CD14-positive monocyte (primary cell): ENCODE data around the gene AIFM3. TPM values are rescaled to one million over a fixed set of nuclear protein-coding genes. Genes with fewer than 3 reads are reported as not detected.

Source experiments
- DNase-seq, 3 donors: peaks; one replicate each; pipeline ENCODE4 v3.0.0-alpha.2; 2011 to 2022
- H2AFZ ChIP-seq: 2 replicates; pipeline ENCODE4 v1.6.0; 2012; ENCODE audit warnings: mild to moderate bottlenecking, low read depth, low read length, inconsistent platforms; ENCODE audit not compliant: insufficient read depth, poor library complexity, severe bottlenecking
- H3K27ac ChIP-seq, 2 donors: 1 replicate in 1 of 2; 2 replicates in 1 of 2; pipeline ENCODE4 v1.5.1; 2012 to 2013; ENCODE audit warnings: low read length in 2 of 2, control low read depth in 1 of 2, inconsistent platforms in 1 of 2, low read depth in 1 of 2, mild to moderate bottlenecking in 1 of 2
- H3K27me3 ChIP-seq, 2 donors: one replicate each; pipeline versions ENCODE4 v1.6.0 to v1.6.1; 2011 to 2013; ENCODE audit warnings: low read length in 2 of 2; ENCODE audit not compliant: control insufficient read depth in 2 of 2, insufficient read depth in 2 of 2
- H3K36me3 ChIP-seq, 2 donors: replicated peaks in 1 of 2; 1 replicate in 1 of 2; 2 replicates in 1 of 2; pipeline versions ENCODE4 v1.5.1 to v1.6.1; 2012 to 2013; ENCODE audit warnings: low read length in 2 of 2, control low read depth in 1 of 2, inconsistent platforms in 1 of 2, mild to moderate bottlenecking in 1 of 2; ENCODE audit not compliant: insufficient read depth in 2 of 2, control insufficient read depth in 1 of 2
- H3K4me1 ChIP-seq, 2 donors: 1 replicate in 1 of 2; 2 replicates in 1 of 2; pipeline versions ENCODE4 v1.5.1 to v1.6.1; 2012 to 2013; ENCODE audit warnings: low read length in 2 of 2, control low read depth in 1 of 2, inconsistent platforms in 1 of 2, mild to moderate bottlenecking in 1 of 2, moderate library complexity in 1 of 2; ENCODE audit not compliant: insufficient read depth in 2 of 2, control insufficient read depth in 1 of 2
- H3K4me2 ChIP-seq: replicated peaks from 2 replicates; pipeline ENCODE3; 2012; ENCODE audit warnings: low read length, moderate library complexity, mild to moderate bottlenecking; ENCODE audit not compliant: poor library complexity, severe bottlenecking; ENCODE audit errors: extremely low read depth
- H3K4me3 ChIP-seq, 3 experiments: fragments of 200-600 bp in 1 of 3; sonication (generic) in 1 of 3; replicated peaks in 1 of 3; 1 replicate in 2 of 3; 2 replicates in 1 of 3; pipeline ENCODE4 v1.5.1; 2011 to 2013; ENCODE audit warnings: low read length in 3 of 3, mild to moderate bottlenecking in 3 of 3, control low read depth in 2 of 3, low read depth in 2 of 3, inconsistent platforms in 1 of 3, moderate library complexity in 1 of 3
- H3K79me2 ChIP-seq: 2 replicates; pipeline ENCODE4 v1.6.0; 2012; ENCODE audit warnings: mild to moderate bottlenecking, control low read depth, inconsistent platforms, low read length, moderate library complexity; ENCODE audit not compliant: insufficient read depth
- H3K9ac ChIP-seq: 2 replicates; pipeline ENCODE4 v1.6.0; 2017; ENCODE audit warnings: low read length, mild to moderate bottlenecking; ENCODE audit not compliant: insufficient read depth, poor library complexity, severe bottlenecking
- H3K9me3 ChIP-seq, 2 donors: replicated peaks in 1 of 2; 1 replicate in 1 of 2; 2 replicates in 1 of 2; pipeline versions ENCODE4 v1.5.1 to v1.6.1; 2012 to 2013; ENCODE audit warnings: low read length in 2 of 2, control low read depth in 1 of 2; ENCODE audit not compliant: control insufficient read depth in 1 of 2, insufficient read depth in 1 of 2
- H4K20me1 ChIP-seq: 2 replicates; pipeline ENCODE4 v1.6.0; 2012; ENCODE audit warnings: mild to moderate bottlenecking, low read length, control low read depth, moderate library complexity; ENCODE audit not compliant: insufficient read depth
- H3K27ac Mint-ChIP-seq, 7 donors: one replicate each; pipeline ENCODE4 v1.8.0; 2020; ENCODE audit warnings: mild to moderate bottlenecking in 7 of 7, mixed read lengths in 7 of 7, moderate library complexity in 6 of 7, inconsistent platforms in 2 of 7
- H3K27me3 Mint-ChIP-seq, 3 donors: one replicate each; pipeline ENCODE4 v1.8.0; 2021 to 2022; ENCODE audit warnings: low read depth in 3 of 3, mild to moderate bottlenecking in 3 of 3, mixed read lengths in 3 of 3, moderate library complexity in 3 of 3, inconsistent platforms in 1 of 3
- H3K36me3 Mint-ChIP-seq, 2 donors: one replicate each; pipeline ENCODE4 v1.8.0; 2020; ENCODE audit warnings: mixed read lengths in 2 of 2, inconsistent platforms in 1 of 2, mild to moderate bottlenecking in 1 of 2
- H3K4me1 Mint-ChIP-seq: one replicate; pipeline ENCODE4 v1.8.0; 2020; ENCODE audit warnings: mild to moderate bottlenecking, mixed read lengths
- H3K4me3 Mint-ChIP-seq, 2 donors: one replicate each; pipeline ENCODE4 v1.8.0; 2020; ENCODE audit warnings: mild to moderate bottlenecking in 2 of 2, mixed read lengths in 2 of 2, moderate library complexity in 1 of 2
- H3K9me3 Mint-ChIP-seq, 7 donors: one replicate each; pipeline ENCODE4 v1.8.0; 2020 to 2022; ENCODE audit warnings: mixed read lengths in 7 of 7, mild to moderate bottlenecking in 6 of 7, moderate library complexity in 6 of 7, inconsistent platforms in 2 of 7
- WGBS: methylation state at CpG from one replicate; pipeline ENCODE4 v1.1.5; 2013; ENCODE audit warnings: missing lambda C conversion rate; ENCODE audit not compliant: insufficient coverage; 5-methylcytosine and 5-hydroxymethylcytosine counted together
- intact Hi-C, 2 donors: fragments of 100-400 bp; cut with micrococcal nuclease; formaldehyde crosslinking; loops; one replicate each; pipeline versions ENCODE4 v1.15.0 to v1.15.1; 2023
- polyA plus RNA-seq, 3 donors: library from polyadenylated mRNA; depleted of rRNA in 1 of 3; unstranded in 2 of 3; stranded (reverse) in 1 of 3; fragments of 300-500 nt in 2 of 3; fragments of >200 nt in 1 of 3; fragmentation: Illumina TruSeq in 2 of 3; gene quantifications; 1 replicate in 2 of 3; 2 replicates in 1 of 3; pipeline ENCODE4 v1.2.3, GENCODE V29; 2012 to 2021
- TF ChIP-seq, protein P1 (sequence below): fragments of 200-600 bp; IDR thresholded peaks from one replicate; pipeline ENCODE4 v1.8.0; 2022; ENCODE audit warnings: antibody characterized with exemption, mild to moderate bottlenecking

The AIFM3 gene
- polyA plus RNA-seq, 3 donors: 2.1 to 40.9 (median 2.3) TPM

- Histone ChIP-seq H3K4me1 (peaks cover 38 to 55% of the 10 kb centered on the region in 2 donors), H2AFZ (no peak overlapping the region), H3K4me3 (no peak overlapping the region), H3K27ac (peak overlapping the region in 1 of 2 donors; percentile 36), H4K20me1 (no peaks in the 10 kb centered on the region), H3K27me3 (peaks cover 3 to 16% of the 10 kb centered on the region in 2 donors), H3K9ac (no peak overlapping the region), H3K4me2 (no peak overlapping the region), H3K36me3 (peaks cover 0 to 7% of the 10 kb centered on the region in 2 donors), H3K79me2 (peaks cover 42% of the 10 kb centered on the region), H3K9me3 (no peaks in the 10 kb centered on the region)
- DNase-seq: no peak
- H3K27ac Mint-ChIP-seq: peak overlapping the region in 3 of 7 donors; percentile 23 to 76 (median 43)
- peaks cover 19 to 23% of the 10 kb centered on the region in 2 donors for H3K36me3 Mint-ChIP-seq
- peaks cover 45% of the 10 kb centered on the region for H3K4me1 Mint-ChIP-seq
- peaks cover 15 to 23% (median 18%) of the 10 kb centered on the region in 3 donors for H3K27me3 Mint-ChIP-seq
- TF ChIP-seq, protein P1, sequence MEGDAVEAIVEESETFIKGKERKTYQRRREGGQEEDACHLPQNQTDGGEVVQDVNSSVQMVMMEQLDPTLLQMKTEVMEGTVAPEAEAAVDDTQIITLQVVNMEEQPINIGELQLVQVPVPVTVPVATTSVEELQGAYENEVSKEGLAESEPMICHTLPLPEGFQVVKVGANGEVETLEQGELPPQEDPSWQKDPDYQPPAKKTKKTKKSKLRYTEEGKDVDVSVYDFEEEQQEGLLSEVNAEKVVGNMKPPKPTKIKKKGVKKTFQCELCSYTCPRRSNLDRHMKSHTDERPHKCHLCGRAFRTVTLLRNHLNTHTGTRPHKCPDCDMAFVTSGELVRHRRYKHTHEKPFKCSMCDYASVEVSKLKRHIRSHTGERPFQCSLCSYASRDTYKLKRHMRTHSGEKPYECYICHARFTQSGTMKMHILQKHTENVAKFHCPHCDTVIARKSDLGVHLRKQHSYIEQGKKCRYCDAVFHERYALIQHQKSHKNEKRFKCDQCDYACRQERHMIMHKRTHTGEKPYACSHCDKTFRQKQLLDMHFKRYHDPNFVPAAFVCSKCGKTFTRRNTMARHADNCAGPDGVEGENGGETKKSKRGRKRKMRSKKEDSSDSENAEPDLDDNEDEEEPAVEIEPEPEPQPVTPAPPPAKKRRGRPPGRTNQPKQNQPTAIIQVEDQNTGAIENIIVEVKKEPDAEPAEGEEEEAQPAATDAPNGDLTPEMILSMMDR: no peak
- peaks cover 0 to 9% (median 0%) of the 10 kb centered on the region in 7 donors for H3K9me3 Mint-ChIP-seq
- 89% methylated on average over 1 of the region's 4 CpGs for WGBS
- intact Hi-C loops: loop anchor here (5.0 to 10.0 kb wide), 2 partner anchors 52 to 64 kb away; no protein-coding TSS in a partner anchor
- no peak overlapping the region for H3K4me3 Mint-ChIP-seq
These were observed 6.4 kb upstream of the AIFM3 start for GRCh38 chr22:20960609-20961008.

DNA sequence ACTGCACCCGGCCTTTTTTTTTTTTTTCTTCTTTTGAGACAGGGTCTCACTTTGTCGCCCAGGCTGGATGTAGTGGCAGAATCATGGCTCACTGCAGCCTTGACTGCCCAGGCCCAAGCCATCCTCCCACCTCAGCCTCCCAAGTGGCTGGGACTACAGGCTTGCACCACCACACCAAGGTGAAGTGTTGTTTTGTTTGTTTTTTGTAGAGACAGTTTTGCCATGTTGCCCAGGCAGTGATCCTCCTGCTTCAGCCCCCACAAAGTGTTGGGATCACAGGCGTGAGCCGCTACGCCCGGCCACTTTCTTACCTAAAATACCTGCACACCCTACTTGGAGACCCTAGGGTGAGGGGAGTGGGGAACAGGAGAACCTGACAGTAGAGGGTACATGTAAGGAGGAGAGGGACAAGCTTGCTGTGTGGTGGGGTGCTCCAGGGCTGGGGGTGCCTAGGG lies 4.5 kb upstream of the AIFM3 start:
- Histone ChIP-seq H3K27ac (peak overlapping the region in 1 of 2 donors; percentile 22), H3K36me3 (peaks cover 0 to 7% of the 10 kb centered on the region in 2 donors), H3K4me1 (peaks cover 47 to 61% of the 10 kb centered on the region in 2 donors), H2AFZ (no peak overlapping the region), H4K20me1 (no peaks in the 10 kb centered on the region), H3K9me3 (no peaks in the 10 kb centered on the region), H3K79me2 (peaks cover 23% of the 10 kb centered on the region), H3K9ac (no peak overlapping the region), H3K4me3 (no peak overlapping the region), H3K4me2 (no peak overlapping the region), H3K27me3 (peaks cover 3 to 16% of the 10 kb centered on the region in 2 donors)
- no CpG with 5 or more reads among the region's 6 CpGs for WGBS
- intact Hi-C loops: loop anchor here (5.0 to 10.0 kb wide), 2 partner anchors 50 to 62 kb away; no protein-coding TSS in a partner anchor
- H3K4me1 Mint-ChIP-seq: peaks cover 48% of the 10 kb centered on the region
- TF ChIP-seq, protein P1: no peak
- H3K27me3 Mint-ChIP-seq: peaks cover 18 to 29% (median 26%) of the 10 kb centered on the region in 3 donors
- no peak for DNase-seq
- H3K4me3 Mint-ChIP-seq: no peak overlapping the region
- peaks cover 21 to 23% of the 10 kb centered on the region in 2 donors for H3K36me3 Mint-ChIP-seq
- peaks cover 0 to 9% (median 0%) of the 10 kb centered on the region in 7 donors for H3K9me3 Mint-ChIP-seq
- peak overlapping the region in 5 of 7 donors; percentile 14 to 90 (median 77) for H3K27ac Mint-ChIP-seq
